Prostate gland (tissue), 2 donors: Measurements from ENCODE around the gene MYO7B.

Experiments used
- CTCF ChIP-seq, 4 experiments: fragments of 200-600 bp in 2 of 4; fragments of 450-650 bp in 2 of 4; sonication (generic) in 2 of 4; IDR thresholded peaks; 1 replicate in 3 of 4; 2 replicates in 1 of 4; pipeline ENCODE4 v1.5.1; 2016 to 2019; ENCODE audit warnings: antibody characterized with exemption in 4 of 4, mild to moderate bottlenecking in 2 of 4, moderate library complexity in 2 of 4
- POLR2A ChIP-seq: fragments of 450-650 bp; IDR thresholded peaks from one replicate; pipeline ENCODE4 v1.6.1; 2016; ENCODE audit warnings: antibody characterized with exemption, mild to moderate bottlenecking

- TF ChIP-seq CTCF (IDR thresholded peaks at IDR 0.05) (no peak), POLR2A (no peak)
These were observed 105.7 kb downstream of the MYO7B start for GRCh38 chr2:127641133-127641532.
